Omental fat pad (tissue), 4 donors: Measurements from ENCODE around the gene SENP6. TPM values are rescaled to one million over a fixed set of nuclear protein-coding genes. Genes with fewer than 3 reads are reported as not detected.

Source experiments
- ATAC-seq: fragments of 150-250 bp; one replicate; pipeline ENCODE4 v1.9.1; 2016; ENCODE audit warnings: mild to moderate bottlenecking, moderate library complexity; ENCODE audit not compliant: low FRiP score
- DNase-seq: peaks from one replicate; pipeline ENCODE4 v3.0.0-alpha.2; 2019; ENCODE audit warnings: low spot score
- CTCF ChIP-seq, 3 donors: fragments of 450-650 bp; IDR thresholded peaks; one replicate each; pipeline ENCODE4 v1.5.1; 2016 to 2017; ENCODE audit warnings: antibody characterized with exemption in 3 of 3, mild to moderate bottlenecking in 3 of 3, moderate library complexity in 2 of 3
- total RNA-seq, 4 donors: library from RNA; depleted of rRNA; stranded (reverse); fragments of >200 nt; gene quantifications; one replicate each; pipeline ENCODE4 v1.1.0, GENCODE V29; 2016

SENP6 gene
- total RNA-seq, 4 donors from 2014 or later: 88.2 to 134 (median 110) TPM

- TF ChIP-seq CTCF (IDR thresholded peaks at IDR 0.05): no peak
- ATAC-seq (no peak), DNase-seq (no peak)
Observed at GRCh38 chr6:75600768-75601167, 912 bp upstream of the SENP6 start.

- TF ChIP-seq CTCF (IDR thresholded peaks at IDR 0.05): no peak
- peak; percentile 35 for ATAC-seq
- no peak for DNase-seq
Observed at GRCh38 chr6:75602246-75603105, 796 bp downstream of the SENP6 start.

- ATAC-seq (no peak), DNase-seq (no peak)
- no peak for TF ChIP-seq CTCF (IDR thresholded peaks at IDR 0.05)
Observed at GRCh38 chr6:75603106-75603420, 1.4 kb downstream of the SENP6 start.

GRCh38 chr6:75604294-75604693 lies 2.6 kb downstream of the SENP6 start:
- no peak for TF ChIP-seq CTCF (IDR thresholded peaks at IDR 0.05)
- no peak for DNase-seq
- no peak for ATAC-seq

GRCh38 chr6:75605635-75606034 lies 4.0 kb downstream of the SENP6 start:
- DNase-seq (no peak), ATAC-seq (no peak)
- no peak for TF ChIP-seq CTCF (IDR thresholded peaks at IDR 0.05)

GRCh38 chr6:75608304-75608703 lies 6.6 kb downstream of the SENP6 start:
- no peak for TF ChIP-seq CTCF (IDR thresholded peaks at IDR 0.05)
- ATAC-seq: no peak
- no peak for DNase-seq

- DNase-seq: no peak
- no peak for TF ChIP-seq CTCF (IDR thresholded peaks at IDR 0.05)
- ATAC-seq: no peak
Observed at GRCh38 chr6:75608956-75609533, 7.4 kb downstream of the SENP6 start.
